HEK293 (cell line): ENCODE results near the gene SIGLEC12.

Experiments used
- ZNF211 ChIP-seq: fragments of 450-650 bp; formaldehyde crosslinking; IDR thresholded peaks from 2 replicates; pipeline ENCODE4 v1.5.1; 2016; ENCODE audit warnings: low read depth, missing biosample characterization, missing genetic modification characterization
- ZNF24 ChIP-seq: fragments of 450-650 bp; formaldehyde crosslinking; IDR thresholded peaks from 2 replicates; pipeline ENCODE4 v1.5.1; 2016; ENCODE audit warnings: missing biosample characterization, missing genetic modification characterization
- ZNF350 ChIP-seq: fragments of 450-650 bp; formaldehyde crosslinking; IDR thresholded peaks from 2 replicates; pipeline ENCODE4 v1.5.0; 2017; ENCODE audit warnings: missing biosample characterization, mild to moderate bottlenecking, missing genetic modification characterization
- ZNF768 ChIP-seq: fragments of 450-650 bp; formaldehyde crosslinking; IDR thresholded peaks from 2 replicates; pipeline ENCODE4 v1.5.1; 2018; ENCODE audit warnings: missing biosample characterization, mild to moderate bottlenecking, missing genetic modification characterization
- ZNF776 ChIP-seq: fragments of 450-650 bp; formaldehyde crosslinking; IDR thresholded peaks from 2 replicates; pipeline ENCODE4 v1.5.0; 2017; ENCODE audit warnings: missing biosample characterization, missing genetic modification characterization, borderline replicate concordance
- TF ChIP-seq, protein P1 (sequence below): fragments of 450-650 bp; formaldehyde crosslinking; IDR thresholded peaks from 2 replicates; pipeline ENCODE4 v1.5.1; 2016; ENCODE audit warnings: missing biosample characterization, missing genetic modification characterization
- TF ChIP-seq, protein P2 (sequence below): fragments of 450-650 bp; formaldehyde crosslinking; optimal IDR thresholded peaks from 2 replicates; pipeline ENCODE3; 2016; ENCODE audit warnings: missing biosample characterization, mild to moderate bottlenecking, missing genetic modification characterization

GRCh38 chr19:51521357-51521756 is 19.8 kb upstream of the SIGLEC12 start:
- TF ChIP-seq ZNF24: no peak
- TF ChIP-seq, protein P1, sequence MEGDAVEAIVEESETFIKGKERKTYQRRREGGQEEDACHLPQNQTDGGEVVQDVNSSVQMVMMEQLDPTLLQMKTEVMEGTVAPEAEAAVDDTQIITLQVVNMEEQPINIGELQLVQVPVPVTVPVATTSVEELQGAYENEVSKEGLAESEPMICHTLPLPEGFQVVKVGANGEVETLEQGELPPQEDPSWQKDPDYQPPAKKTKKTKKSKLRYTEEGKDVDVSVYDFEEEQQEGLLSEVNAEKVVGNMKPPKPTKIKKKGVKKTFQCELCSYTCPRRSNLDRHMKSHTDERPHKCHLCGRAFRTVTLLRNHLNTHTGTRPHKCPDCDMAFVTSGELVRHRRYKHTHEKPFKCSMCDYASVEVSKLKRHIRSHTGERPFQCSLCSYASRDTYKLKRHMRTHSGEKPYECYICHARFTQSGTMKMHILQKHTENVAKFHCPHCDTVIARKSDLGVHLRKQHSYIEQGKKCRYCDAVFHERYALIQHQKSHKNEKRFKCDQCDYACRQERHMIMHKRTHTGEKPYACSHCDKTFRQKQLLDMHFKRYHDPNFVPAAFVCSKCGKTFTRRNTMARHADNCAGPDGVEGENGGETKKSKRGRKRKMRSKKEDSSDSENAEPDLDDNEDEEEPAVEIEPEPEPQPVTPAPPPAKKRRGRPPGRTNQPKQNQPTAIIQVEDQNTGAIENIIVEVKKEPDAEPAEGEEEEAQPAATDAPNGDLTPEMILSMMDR: no peak
- TF ChIP-seq, protein P2, sequence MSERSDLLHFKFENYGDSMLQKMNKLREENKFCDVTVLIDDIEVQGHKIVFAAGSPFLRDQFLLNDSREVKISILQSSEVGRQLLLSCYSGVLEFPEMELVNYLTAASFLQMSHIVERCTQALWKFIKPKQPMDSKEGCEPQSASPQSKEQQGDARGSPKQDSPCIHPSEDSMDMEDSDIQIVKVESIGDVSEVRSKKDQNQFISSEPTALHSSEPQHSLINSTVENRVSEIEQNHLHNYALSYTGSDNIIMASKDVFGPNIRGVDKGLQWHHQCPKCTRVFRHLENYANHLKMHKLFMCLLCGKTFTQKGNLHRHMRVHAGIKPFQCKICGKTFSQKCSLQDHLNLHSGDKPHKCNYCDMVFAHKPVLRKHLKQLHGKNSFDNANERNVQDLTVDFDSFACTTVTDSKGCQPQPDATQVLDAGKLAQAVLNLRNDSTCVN: no peak
- no peak for TF ChIP-seq ZNF776 (tag by site-specific recombination)
- no peak for TF ChIP-seq ZNF211 (tag by site-specific recombination)
- no peak for TF ChIP-seq ZNF350 (tag by site-specific recombination)
- no peak for TF ChIP-seq ZNF768 (tag by site-specific recombination)
